Neuron (in vitro differentiated cells): ENCODE results near the gene MRM3.
"Not testable (repeated sequence)": the region's sequence is repeated elsewhere in the genome, so short reads cannot be mapped to it uniquely, and the experiment has no call there.

Source experiments
- H2AFZ ChIP-seq: one replicate; pipeline ENCODE4 v1.6.1; 2013; ENCODE audit warnings: low read depth, mild to moderate bottlenecking, inconsistent platforms, low read length, moderate library complexity
- H3K27me3 ChIP-seq: one replicate; pipeline ENCODE4 v1.6.1; 2013; ENCODE audit warnings: low read length; ENCODE audit not compliant: insufficient read depth
- H3K36me3 ChIP-seq: one replicate; pipeline ENCODE4 v1.6.1; 2013; ENCODE audit warnings: low read length; ENCODE audit not compliant: insufficient read depth
- H3K4me1 ChIP-seq: one replicate; pipeline ENCODE4 v1.6.1; 2013; ENCODE audit warnings: low read length; ENCODE audit not compliant: insufficient read depth
- H3K4me3 ChIP-seq: 2 replicates; pipeline ENCODE4 v1.5.1; 2013; ENCODE audit warnings: mild to moderate bottlenecking, low read length, moderate library complexity
- H3K9me3 ChIP-seq: one replicate; pipeline ENCODE4 v1.6.1; 2013; ENCODE audit warnings: low read length

MRM3 gene

GRCh38 chr17:829614-830013 is 47.5 kb downstream of the MRM3 start:
- H3K4me1 ChIP-seq, H2AFZ ChIP-seq, H3K4me3 ChIP-seq, H3K27me3 ChIP-seq: not testable (repeated sequence)
- peaks cover 18% of the 10 kb centered on the region for H3K36me3 ChIP-seq
- peaks cover 14% of the 10 kb centered on the region for H3K9me3 ChIP-seq

- Histone ChIP-seq H2AFZ (no peak overlapping the region), H3K4me1 (no peaks in the 10 kb centered on the region), H3K27me3 (no peaks in the 10 kb centered on the region), H3K36me3 (peaks cover 11% of the 10 kb centered on the region), H3K4me3 (no peak overlapping the region), H3K9me3 (peaks cover 17% of the 10 kb centered on the region)
These were observed 48.2 kb downstream of the MRM3 start for GRCh38 chr17:830381-830780.

DNA sequence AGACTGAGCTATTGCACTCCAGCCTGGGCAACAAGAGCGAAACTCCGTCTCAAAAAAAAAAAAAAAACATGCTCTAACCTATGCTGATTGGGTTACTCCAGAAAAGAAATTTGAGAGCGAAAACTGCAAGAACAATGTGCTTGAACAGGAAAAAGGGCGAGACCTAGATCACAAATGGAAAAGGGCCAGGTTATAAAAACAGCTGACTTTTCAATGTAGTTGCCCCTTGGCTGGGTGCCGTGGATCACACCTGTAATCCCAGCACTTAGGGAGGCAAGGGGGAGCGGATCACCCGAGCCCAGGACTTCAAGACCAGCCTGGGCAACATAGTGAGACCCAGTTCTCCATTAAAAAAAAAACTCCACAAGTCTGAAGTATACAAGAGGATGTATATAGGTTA is 48.8 kb downstream of the MRM3 start:
- Histone ChIP-seq H3K4me1 (no peaks in the 10 kb centered on the region), H3K4me3 (no peak overlapping the region), H3K36me3 (peaks cover 5% of the 10 kb centered on the region), H3K27me3 (no peaks in the 10 kb centered on the region), H2AFZ (no peak overlapping the region), H3K9me3 (peaks cover 17% of the 10 kb centered on the region)

- peaks cover 16% of the 10 kb centered on the region for H3K36me3 ChIP-seq
- no peak overlapping the region for H2AFZ ChIP-seq
- H3K9me3 ChIP-seq: peaks cover 30% of the 10 kb centered on the region
- no peaks in the 10 kb centered on the region for H3K27me3 ChIP-seq
- no peak overlapping the region for H3K4me3 ChIP-seq
- H3K4me1 ChIP-seq: no peaks in the 10 kb centered on the region
These were observed 52.0 kb downstream of the MRM3 start for GRCh38 chr17:834136-834535.

GRCh38 chr17:835263-835662 is 53.1 kb downstream of the MRM3 start:
- Histone ChIP-seq H3K9me3 (peaks cover 29% of the 10 kb centered on the region), H3K27me3 (no peaks in the 10 kb centered on the region), H3K4me1 (no peaks in the 10 kb centered on the region), H2AFZ (no peak overlapping the region), H3K4me3 (no peak overlapping the region), H3K36me3 (peaks cover 16% of the 10 kb centered on the region)

GRCh38 chr17:835721-836120 is 53.6 kb downstream of the MRM3 start:
- not testable (repeated sequence) for H3K27me3 ChIP-seq, H3K4me3 ChIP-seq, H3K4me1 ChIP-seq, H2AFZ ChIP-seq
- Histone ChIP-seq H3K9me3 (peaks cover 29% of the 10 kb centered on the region), H3K36me3 (peaks cover 16% of the 10 kb centered on the region)

DNA sequence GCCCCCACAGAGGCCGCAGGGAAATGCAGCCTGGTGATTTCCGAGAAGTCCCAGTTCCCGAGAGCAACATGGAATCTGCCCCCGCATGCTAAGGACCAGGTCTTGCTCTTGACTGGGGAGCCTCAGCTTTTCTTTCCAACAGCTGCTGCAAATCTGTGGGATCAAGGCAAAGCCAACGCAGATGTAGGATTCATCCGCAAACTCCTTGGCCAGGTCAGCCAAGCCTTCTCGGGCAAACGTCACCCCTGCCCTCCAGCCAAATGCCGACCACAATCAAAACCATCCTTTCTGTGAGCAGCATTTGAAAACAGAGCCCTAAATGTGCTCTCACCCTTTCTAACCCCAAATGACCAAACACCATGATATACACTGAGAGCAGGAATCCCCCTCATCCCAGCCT is 54.0 kb downstream of the MRM3 start:
- Histone ChIP-seq H2AFZ (no peak overlapping the region), H3K36me3 (peaks cover 16% of the 10 kb centered on the region), H3K4me3 (no peak overlapping the region), H3K9me3 (peaks cover 33% of the 10 kb centered on the region), H3K27me3 (no peaks in the 10 kb centered on the region), H3K4me1 (no peaks in the 10 kb centered on the region)

- Histone ChIP-seq H3K4me3 (no peak overlapping the region), H2AFZ (no peak overlapping the region), H3K4me1 (no peaks in the 10 kb centered on the region), H3K9me3 (peaks cover 40% of the 10 kb centered on the region), H3K36me3 (peaks cover 16% of the 10 kb centered on the region), H3K27me3 (no peaks in the 10 kb centered on the region)
These were observed 56.3 kb downstream of the MRM3 start for GRCh38 chr17:838486-838885.

GRCh38 chr17:841313-841712 is 59.2 kb downstream of the MRM3 start:
- H3K4me3 ChIP-seq: no peak overlapping the region
- H3K9me3 ChIP-seq: peaks cover 39% of the 10 kb centered on the region
- H2AFZ ChIP-seq: no peak overlapping the region
- no peaks in the 10 kb centered on the region for H3K4me1 ChIP-seq
- H3K27me3 ChIP-seq: no peaks in the 10 kb centered on the region
- peaks cover 13% of the 10 kb centered on the region for H3K36me3 ChIP-seq
